ENCODE results near the gene LRRC14B. TPM values are rescaled to one million over a fixed set of nuclear protein-coding genes. Genes with fewer than 3 reads are reported as not detected.

LRRC14B gene
- total RNA-seq (under 1 TPM in 1 of 4 donors, not detected in 3; 0.66 TPM), polyA plus RNA-seq (not detected)

GRCh38 chr5:191036-191948 is at the start of gene LRRC14B:
TSS of gene LRRC14B (plus strand) at chr5:191495. CDS start at chr5:191539, 44 bp downstream.
- DNase-seq = peak; percentile 87

DNA sequence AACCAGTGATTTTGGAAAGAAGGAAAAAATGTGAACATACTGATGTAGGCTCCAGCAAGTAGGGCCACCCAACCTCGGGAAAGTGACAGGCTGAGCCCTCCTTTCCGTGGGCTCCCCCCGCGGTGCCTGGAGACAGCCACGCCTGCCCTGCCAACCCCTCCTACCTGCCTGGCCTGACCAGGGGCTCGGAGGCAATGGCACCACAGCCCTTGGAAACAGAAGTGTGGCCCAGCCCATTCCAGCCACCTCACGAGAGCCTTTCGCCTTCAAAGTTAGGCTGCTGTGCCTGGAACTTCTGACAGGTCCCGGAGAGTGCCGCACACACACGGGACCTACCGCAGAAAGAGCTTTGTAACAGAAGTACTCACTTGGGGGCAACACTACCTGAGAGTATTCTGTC is 49.5 kb upstream of the LRRC14B start:
- Histone ChIP-seq H3K4me1 (no peaks in the 10 kb centered on the region), H3K4me3 (no peak overlapping the region), H3K27ac (no peak overlapping the region), H3K27me3 (no peaks in the 10 kb centered on the region), H3K36me3 (no peaks in the 10 kb centered on the region), H3K9me3 (peaks cover 0 to 2% (median under 1%) of the 10 kb centered on the region in 4 donors)
- DNase-seq = no peak
- intact Hi-C loops (cut with DNase I) = no loop called here
- TF ChIP-seq EP300 (IDR thresholded peaks at IDR 0.05) = no peak
- TF ChIP-seq POLR2AphosphoS5 (IDR thresholded peaks at IDR 0.05) = no peak
- no peak for TF ChIP-seq POLR2A (IDR thresholded peaks at IDR 0.05)
- TF ChIP-seq CTCF (IDR thresholded peaks at IDR 0.05) = no peak
- 77 to 93% methylated on average over 12 of the region's 12 CpGs for WGBS, 2 donors

More at GRCh38 chr5:191036-191948, at the start of gene LRRC14B:
- WGBS, 2 donors = 8 to 17% methylated on average over 56 of the region's 56 CpGs
- Histone ChIP-seq H3K36me3 (no peaks in the 10 kb centered on the region), H3K27me3 (peaks cover 0 to 14% (median 0%) of the 10 kb centered on the region in 3 donors), H3K4me3 (peak within 1 kb of the TSS in 2 of 4 donors; percentile 24 to 28), H3K9me3 (no peaks in the 10 kb centered on the region), H3K27ac (peak within 1 kb of the TSS; percentile 53 to 75 (median 60)), H3K4me1 (peaks cover 0 to 33% (median 26%) of the 10 kb centered on the region in 4 donors)
- TF ChIP-seq CTCF (IDR thresholded peaks at IDR 0.05) (no peak), EP300 (IDR thresholded peaks at IDR 0.05) (peak in 1 of 4 donors; percentile 24), POLR2AphosphoS5 (IDR thresholded peaks at IDR 0.05) (peak in 2 of 4 donors; percentile 16 to 30), POLR2A (IDR thresholded peaks at IDR 0.05) (no peak)
- intact Hi-C loops (cut with DNase I) = no loop called here

GRCh38 chr5:142246-142810 is 49.0 kb upstream of the LRRC14B start:
- Histone ChIP-seq H3K4me3 (no peak overlapping the region), H3K9me3 (peaks cover 0 to 8% (median 6%) of the 10 kb centered on the region in 4 donors), H3K4me1 (no peaks in the 10 kb centered on the region), H3K27me3 (no peaks in the 10 kb centered on the region), H3K27ac (no peak overlapping the region), H3K36me3 (no peaks in the 10 kb centered on the region)
- WGBS, 2 donors = 88 to 94% methylated on average over 18 of the region's 18 CpGs
- no peak for TF ChIP-seq POLR2AphosphoS5 (IDR thresholded peaks at IDR 0.05)
- TF ChIP-seq EP300 (IDR thresholded peaks at IDR 0.05) = no peak
- no peak for TF ChIP-seq CTCF (IDR thresholded peaks at IDR 0.05)
- TF ChIP-seq POLR2A (IDR thresholded peaks at IDR 0.05) = no peak
- DNase-seq = no peak
- intact Hi-C loops (cut with DNase I) = no loop called here

GRCh38 chr5:143041-143440 is 48.3 kb upstream of the LRRC14B start:
- no peak overlapping the region for H3K27ac ChIP-seq
- H3K27me3 ChIP-seq = no peaks in the 10 kb centered on the region
- WGBS, 2 donors = 79 to 82% methylated on average over 17 of the region's 17 CpGs
- no peaks in the 10 kb centered on the region for H3K36me3 ChIP-seq
- no peak for DNase-seq
- H3K4me3 ChIP-seq = no peak overlapping the region
- intact Hi-C loops (cut with DNase I) = no loop called here
- TF ChIP-seq POLR2A (IDR thresholded peaks at IDR 0.05) (no peak), CTCF (IDR thresholded peaks at IDR 0.05) (no peak), POLR2AphosphoS5 (IDR thresholded peaks at IDR 0.05) (no peak), EP300 (IDR thresholded peaks at IDR 0.05) (no peak)
- H3K4me1 ChIP-seq = no peaks in the 10 kb centered on the region
- peaks cover 4 to 15% (median 8%) of the 10 kb centered on the region in 4 donors for H3K9me3 ChIP-seq

Measured in sigmoid colon (tissue), 7 donors.